Measurements from ENCODE around the gene OPCML.

Gene OPCML

DNA sequence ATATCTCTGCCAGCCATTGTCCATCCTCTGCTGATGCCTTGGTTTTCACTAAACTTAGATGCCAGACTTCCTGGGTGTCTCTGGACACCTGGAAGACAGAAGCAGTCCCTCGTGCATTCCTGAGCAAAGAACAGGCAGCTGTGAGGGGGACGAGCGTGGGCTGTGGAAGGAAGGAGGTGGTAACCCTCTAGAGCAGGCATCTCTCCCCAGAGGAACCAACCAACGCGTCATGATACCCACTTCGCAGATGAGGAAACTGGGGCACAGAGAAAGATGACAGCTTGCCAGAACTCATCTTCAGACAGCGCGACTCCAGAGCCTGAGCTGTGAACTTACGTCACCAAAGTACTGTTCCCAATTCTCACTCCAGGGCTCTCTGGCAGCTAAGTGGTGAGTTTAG, 123.4 kb downstream of the OPCML start:
- no peak for DNase-seq (ENCODE audit: low spot score)

DNA sequence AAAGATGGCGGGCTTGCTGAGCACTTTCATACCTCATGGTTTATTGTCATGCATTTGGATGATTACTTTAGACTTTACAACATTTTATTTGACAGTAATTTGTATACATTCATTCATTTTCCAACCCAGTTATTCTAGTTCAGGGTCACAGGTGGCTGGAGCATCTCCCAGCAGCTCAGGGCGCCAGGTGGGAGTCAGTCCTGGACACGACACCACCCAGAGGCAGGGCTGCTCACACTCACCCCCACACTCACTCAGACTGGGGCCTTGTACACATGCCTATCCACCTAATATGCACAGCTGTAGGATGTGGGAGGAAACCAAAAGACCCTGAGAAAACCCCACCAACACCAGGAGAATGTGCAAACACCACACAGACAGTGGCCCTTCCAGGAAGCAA, 123.9 kb downstream of the OPCML start:
- DNase-seq (ENCODE audit: low spot score), result no peak

DNA sequence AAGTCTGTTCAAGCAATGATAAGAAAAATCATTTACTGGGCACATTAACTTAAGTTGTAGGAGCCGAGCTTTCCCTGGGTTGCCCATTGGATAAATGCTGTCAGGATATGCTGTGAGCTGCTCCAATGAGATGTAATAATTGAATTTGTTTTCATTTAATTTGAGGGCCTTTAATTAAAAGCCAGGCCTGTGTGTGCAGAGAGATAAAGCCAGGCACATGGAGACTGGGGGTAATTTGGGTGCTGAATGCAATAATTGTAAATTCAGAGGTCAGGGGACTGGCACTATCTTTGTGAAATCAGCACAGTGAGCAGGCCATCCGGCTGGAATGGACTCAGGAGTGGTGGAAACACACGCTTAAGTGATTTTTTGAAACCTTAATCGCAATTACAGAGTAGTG, 125.8 kb downstream of the OPCML start:
- DNase-seq (ENCODE audit: low spot score), result no peak

DNA sequence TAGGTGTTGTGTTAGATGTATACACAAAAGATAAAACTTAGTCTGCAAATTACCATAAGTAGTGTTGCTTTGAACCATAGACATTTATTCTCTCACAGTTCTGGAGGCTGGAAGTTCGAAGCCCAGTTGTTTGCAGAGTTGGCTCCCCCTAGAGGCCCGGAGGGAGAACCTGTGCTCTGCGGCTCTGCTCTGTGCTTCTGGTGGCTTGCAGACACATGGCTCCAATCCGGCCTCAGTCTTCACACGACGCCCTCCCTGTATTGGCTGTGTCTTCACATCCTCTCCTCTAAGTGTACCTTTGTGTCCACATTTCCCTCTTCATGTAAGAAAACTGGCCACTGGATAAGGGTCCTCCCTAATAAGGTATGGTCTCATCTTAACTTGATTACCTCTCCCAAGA, 128.4 kb downstream of the OPCML start:
- no peak for DNase-seq (ENCODE audit: low spot score)

DNA sequence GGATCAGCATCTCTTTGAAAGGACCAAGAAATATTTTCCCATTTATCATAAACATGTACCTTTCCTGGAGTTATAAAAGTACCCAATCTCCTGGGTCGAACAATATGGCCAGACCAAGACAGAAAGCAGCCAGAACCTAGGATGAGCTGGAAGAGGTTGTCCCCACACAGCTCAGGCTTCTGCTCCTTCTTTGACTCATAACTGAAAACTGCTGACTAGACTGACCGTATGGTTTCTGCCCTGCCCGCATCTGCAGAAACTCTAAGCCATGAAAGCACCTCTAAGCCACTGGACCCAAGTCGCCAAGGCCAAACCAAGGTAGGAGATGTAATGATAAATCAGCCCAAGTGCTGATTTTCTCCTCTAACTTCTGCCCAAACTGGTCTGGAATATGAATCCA, 129.8 kb downstream of the OPCML start:
- no peak for DNase-seq (ENCODE audit: low spot score)

DNA sequence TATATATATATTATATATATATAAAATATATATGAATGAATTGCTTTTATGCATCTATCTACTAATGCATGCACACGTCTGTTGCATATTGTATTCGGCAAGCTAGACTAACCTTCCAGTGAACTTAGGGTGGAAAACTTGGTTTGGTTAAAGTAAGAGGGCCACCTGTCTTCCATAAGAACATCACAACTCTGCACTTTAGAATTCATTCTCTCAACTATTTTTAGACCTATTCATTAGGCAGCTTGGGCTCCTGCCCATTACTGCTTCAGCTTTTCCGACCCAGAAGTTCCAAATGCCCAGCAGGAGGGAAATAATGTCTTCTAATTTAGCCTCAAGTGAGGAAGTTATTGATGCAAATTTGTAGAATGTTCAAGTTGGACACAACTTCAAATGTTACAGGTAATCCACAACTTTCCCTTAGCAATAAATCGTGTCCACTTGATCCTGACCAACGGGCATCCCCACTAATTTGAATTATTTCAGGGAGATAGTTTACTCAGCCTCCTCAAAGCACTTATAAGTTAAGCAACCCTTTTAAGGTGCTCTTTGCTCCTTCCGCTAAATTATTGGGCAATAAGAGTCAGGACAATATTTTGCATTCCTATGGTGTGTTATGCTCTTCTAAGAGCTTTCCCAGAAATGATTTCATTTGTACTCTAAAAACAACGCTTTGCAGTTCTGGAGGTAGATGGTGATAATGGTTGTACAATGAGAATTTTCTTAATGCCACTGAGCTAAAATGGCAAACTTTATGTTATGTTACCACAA, 132.3 kb downstream of the OPCML start:
- no peak for DNase-seq (ENCODE audit: low spot score)

DNA sequence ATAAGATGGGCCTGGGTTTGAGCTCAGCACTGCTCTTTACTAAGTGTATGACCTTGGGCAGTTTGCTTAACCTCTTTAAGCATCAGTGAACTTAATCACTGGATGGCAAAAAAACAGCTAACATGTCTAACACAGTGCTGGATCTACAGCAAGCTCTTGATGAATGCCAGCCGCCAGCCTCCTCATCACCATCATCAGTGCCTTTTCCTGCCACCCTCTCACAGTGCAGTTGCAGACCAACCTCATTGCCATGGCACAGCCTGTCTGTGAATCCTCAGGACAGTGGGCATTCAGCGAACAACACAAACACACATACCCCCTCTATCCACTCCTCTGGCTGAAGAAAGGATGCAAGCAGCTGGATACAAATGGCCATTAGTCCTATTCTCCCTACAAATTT, 133.0 kb downstream of the OPCML start:
- no peak for DNase-seq (ENCODE audit: low spot score)

DNA sequence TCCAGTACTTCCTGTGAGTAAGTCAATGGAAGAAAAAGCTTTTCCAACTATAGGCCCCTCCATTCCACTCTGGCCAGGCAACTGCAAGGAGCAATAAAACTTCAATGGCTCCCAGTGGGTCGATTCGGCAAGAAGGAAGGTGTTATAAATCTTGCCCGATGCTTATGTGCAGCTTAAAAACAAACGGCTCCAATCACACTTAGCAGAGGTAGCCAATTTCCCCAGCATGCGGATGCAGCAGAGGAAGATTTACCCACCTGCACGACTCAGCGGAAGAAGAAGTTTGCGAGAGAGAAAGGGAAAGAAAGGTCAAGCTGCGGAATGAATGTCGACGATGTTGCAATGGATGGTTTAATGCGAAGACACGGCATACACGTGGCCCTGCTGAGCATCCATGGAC, 141.5 kb downstream of the OPCML start:
- DNase-seq (ENCODE audit: low spot score), result no peak

DNA sequence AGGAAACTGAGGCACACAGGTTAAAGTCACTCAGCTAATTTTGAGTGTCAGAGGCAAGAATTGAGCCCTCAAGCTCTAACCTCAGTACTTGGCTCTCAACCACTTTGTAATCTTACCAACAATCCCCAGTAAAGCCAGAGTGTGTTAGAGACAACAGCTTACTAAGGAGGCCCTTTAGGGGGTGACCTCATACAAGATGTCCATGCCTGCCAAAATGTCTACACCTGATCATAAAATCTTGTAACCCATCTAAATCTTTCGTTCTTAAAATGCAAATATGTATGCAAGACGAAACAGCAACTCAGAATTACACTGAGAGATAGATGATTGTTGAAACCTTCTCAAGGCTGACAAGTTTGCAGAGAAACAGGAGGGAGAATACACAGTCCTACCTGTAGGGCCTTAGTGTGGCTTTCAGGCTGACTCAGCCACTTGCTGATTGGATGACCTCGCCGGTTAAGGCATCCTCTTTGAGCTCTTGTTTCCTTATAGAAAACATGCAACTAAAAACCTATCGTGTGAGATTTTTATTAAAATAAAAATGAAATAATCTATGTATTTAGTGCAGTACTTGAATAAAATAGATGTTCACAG, 143.2 kb downstream of the OPCML start:
- no peak for DNase-seq (ENCODE audit: low spot score)

DNA sequence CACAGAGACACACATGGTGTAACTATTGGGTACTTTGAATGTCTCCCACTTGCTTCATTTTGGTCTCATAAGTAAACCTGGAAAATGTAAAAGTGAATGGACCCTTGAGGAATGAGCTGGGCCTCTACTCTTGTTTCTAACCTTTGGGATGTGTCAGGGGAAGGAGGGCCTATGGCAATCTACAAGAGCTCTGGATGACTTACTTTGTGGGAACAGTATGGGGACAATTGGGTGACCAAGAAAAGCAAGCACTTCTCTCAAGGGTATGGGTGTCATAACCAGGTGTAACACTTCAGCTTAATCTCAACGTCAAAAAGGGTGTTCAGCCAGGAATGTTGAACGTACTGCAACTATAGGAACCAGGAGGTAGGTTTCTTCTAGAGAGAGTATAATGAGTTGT, 144.0 kb downstream of the OPCML start:
- DNase-seq (ENCODE audit: low spot score), result no peak

DNA sequence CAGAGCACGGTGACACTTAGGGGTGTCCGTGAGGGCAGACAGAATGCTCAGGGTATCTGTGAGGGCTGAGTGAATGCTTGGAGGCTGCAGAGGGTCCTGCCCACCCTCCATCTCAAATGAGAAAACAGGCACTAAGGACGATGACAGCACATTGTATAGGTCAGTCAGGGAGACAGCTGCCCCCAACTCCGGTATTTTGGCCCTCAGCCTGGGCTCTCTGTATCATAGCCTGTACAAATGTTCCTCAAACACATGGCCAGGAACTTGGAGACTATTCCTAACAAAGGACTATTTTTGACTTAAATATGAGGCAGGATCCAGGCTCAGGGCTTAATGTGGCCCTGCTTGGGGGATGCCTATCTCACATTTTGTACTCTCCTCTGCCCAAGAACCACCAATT, 145.4 kb downstream of the OPCML start:
- no peak for DNase-seq (ENCODE audit: low spot score)

DNA sequence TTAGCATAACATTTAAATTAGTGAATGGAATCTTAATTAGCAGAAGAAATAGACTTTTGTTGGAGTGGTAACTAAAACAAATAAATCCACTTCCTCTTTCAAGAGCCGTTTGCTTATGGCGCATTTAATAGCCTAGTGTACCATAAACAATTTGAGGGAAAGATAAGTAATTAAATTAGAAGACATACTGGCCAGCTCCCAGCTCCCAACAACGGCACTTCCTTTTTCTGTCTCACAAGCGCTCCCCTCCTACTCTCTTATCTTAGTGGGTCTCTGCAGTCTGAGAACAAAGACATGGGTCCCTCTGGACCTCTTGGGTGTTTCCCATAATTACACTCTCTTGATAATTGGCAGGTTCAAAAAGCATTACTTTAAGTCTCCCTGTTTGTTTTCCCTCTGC, 146.0 kb downstream of the OPCML start:
- no peak for DNase-seq (ENCODE audit: low spot score)

DNA sequence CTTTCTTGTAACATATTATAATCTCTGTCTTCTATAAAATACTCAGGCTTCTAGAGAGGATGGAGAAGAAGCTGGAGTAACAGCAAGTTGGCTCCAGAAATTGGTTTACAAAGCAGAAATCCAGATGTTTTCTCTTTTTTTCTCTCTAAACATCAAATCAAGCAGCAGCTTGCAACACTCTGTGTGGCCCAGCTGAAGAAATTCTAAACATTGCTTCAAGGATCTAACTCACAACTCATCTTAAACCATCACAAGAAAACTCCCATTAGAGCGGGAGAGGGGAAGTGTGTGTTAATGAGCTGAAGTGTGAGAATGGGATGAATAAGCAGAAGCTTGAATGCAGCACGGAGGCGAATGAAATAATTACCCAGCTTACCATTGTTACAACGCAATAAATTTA, 146.5 kb downstream of the OPCML start:
- no peak for DNase-seq (ENCODE audit: low spot score)

DNA sequence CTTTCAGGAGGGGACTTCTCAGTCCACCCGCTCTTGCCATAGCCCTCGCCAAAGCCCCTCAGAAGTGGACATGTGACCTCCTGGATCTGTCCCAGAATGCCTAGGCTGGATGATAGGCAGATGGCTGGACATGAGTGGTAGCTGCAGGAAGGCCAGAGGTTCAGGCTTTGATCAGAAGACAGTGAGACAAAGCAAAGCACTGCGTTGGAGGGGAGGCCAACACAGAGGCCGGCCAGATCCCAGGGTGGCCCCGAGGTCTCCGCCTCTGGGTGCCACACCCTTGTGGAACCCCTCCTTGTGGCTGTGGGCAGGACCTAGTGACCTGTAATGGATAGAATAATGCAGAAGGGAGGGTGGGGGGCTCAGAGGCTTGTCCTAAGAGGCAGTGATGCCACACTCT, 147.6 kb downstream of the OPCML start:
- DNase-seq (ENCODE audit: low spot score), result no peak

DNA sequence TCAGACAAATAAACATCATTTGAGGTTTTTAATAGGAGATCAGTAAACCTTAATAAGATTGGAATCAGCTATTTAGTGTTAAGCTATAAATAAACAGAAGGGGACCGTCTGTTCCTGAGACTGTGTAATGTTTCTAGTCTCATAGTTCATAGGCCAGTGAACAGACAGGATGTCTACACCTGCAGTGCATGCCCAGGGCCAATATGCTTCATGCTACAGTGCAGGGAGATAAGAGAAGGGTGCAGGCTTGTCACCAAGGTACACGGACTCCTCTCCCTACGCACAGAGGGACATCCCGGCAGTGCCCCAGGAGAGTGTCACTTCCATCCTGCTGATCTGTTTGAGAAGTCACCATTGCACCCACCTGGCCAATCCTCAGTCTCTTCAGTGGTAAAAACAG, 148.6 kb downstream of the OPCML start:
- no peak for DNase-seq (ENCODE audit: low spot score)

DNA sequence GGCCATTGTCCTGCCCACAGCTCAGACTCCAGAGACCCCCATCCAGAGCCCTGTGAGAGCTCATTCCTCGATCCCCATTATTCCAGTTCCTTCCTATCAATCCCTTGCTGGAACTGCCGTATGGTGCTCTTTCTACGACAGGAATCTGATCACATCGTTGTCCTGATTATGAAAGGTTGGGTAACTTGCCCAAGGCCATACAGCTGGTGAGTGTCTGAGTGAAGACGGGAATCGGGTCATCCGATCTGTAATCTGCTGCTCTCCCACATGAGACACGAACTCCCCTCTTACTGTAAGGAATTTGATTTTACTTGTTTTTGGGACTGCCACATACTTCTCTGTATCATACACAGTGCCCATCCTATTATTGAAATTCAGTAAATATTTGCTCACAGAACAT, 149.1 kb downstream of the OPCML start:
- no peak for DNase-seq (ENCODE audit: low spot score)

DNA sequence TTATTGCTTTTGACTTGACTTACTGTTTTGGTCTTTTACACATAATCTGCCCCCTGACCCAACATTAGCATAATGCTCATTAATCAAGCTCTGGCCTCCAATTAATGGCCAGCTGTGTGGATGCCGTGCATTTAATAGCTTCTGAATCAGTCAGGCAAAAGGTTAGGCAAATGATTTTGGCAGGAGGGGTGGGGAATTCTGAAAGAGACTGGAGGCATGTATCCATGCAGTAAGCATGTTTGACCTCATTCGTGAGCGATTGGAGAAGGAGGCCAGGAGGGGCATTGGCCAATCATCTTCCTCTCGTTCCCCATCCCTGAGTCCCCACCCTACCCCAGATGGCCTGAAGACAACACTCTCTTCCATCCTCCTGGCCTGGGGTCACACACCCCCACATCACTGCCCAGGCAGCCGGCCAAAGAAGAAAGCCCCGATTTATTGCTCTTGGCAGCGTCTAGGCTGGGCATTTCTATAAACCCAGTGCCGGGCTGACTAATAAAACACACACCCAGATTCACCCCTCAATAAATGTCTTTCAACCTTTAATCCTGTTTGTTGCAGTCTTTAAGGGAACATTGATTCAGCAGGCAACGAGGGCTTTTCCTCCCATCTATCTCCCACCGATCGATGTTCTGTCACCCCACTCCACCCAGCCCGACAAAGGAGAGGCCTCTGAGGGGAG, 150.0 kb downstream of the OPCML start:
- DNase-seq (ENCODE audit: low spot score), result no peak

DNA sequence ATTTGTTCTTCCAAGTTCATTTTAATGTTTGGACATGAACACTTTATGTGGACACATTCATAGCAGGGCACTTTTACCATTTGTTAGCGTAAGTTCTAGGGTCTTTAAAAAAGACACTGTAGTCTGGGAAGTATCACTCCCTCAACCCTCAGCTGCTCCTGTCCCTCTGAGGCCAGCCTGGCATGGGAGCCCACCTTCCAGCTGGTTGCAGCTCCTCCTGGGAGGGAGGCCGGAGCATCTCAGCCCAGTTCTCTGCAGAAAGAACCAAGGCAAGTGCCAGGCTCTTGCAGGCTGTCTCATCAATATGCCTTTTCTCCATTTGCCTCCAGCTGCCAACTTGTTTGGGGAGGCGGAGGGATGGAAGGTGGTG, 150.6 kb downstream of the OPCML start:
- no peak for DNase-seq (ENCODE audit: low spot score)

DNA sequence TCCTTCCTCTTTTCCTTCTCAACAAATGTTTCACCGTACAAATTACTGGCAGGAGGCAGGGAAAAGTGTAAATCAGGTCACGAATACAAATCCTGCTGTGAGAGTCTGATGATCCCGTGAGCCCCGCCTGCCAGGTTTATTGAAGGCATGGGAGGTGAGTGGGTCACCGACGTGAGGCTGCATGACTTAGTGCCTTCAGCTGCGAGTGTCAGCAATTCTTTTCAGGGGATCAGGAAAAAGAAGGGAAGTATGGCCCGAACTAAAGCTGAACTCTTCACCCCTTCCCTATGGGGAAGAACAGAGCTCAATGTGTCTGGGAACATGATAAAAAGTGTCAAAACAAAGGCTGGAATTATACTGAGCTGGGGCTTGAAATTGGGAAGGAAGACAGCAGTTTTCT, 166.2 kb downstream of the OPCML start:
- DNase-seq (ENCODE audit: low spot score), result no peak

DNA sequence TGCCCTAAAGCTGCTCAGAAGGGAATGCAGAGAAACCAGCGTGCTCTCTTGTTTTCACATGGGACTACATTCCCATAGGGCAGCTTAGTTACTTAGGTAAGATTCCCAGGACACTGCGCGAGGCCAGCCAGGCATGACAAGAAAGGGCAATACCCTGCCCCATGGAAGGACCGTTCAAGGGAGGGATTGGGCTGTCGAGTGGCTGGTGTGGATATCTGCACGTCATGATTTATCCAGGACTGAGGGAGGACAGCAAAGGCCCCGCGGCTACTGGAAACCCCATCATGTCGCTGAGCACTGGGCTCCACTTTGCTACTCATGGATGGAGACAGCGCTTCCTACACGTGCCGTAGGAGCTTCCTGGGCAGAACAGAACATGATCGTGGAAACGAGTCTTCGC, 169.4 kb downstream of the OPCML start:
- DNase-seq (ENCODE audit: low spot score), result no peak

DNA sequence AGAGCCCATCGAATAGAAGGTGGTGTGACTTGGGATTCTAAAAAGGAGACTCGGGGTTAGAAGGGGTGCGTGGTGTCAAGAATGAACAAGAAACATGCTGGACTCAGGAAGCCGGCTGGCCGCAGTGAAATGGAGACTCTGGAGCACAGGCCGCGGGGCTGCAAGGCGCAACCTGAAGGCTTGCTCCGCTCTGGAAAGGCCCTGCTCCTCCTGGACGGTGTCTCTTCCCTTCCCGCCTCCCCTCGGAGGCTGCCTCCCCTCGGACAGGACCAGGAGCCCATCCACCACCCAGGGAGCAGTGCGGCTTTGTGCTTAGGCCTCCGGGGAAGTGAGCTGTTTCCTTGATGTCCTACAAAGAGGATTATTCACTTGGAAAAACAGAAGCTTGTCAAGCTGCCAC, 170.1 kb downstream of the OPCML start:
- DNase-seq (ENCODE audit: low spot score), result no peak

DNA sequence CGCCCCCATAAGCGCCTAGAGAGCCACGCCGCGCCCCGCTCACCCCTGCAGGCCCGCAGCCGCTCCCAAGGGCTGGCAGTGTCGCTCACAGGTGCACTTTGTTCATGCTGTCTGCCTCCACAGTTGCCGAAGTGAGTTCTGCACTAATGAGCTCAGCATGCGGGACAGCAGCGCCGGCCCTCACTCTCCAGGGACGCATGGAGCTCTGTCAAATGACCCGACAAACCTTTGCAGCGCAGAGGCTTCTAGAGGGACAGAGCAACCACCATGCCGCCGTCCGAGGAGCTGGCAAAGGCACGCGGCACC, 170.7 kb downstream of the OPCML start:
- DNase-seq (ENCODE audit: low spot score), result no peak

DNA sequence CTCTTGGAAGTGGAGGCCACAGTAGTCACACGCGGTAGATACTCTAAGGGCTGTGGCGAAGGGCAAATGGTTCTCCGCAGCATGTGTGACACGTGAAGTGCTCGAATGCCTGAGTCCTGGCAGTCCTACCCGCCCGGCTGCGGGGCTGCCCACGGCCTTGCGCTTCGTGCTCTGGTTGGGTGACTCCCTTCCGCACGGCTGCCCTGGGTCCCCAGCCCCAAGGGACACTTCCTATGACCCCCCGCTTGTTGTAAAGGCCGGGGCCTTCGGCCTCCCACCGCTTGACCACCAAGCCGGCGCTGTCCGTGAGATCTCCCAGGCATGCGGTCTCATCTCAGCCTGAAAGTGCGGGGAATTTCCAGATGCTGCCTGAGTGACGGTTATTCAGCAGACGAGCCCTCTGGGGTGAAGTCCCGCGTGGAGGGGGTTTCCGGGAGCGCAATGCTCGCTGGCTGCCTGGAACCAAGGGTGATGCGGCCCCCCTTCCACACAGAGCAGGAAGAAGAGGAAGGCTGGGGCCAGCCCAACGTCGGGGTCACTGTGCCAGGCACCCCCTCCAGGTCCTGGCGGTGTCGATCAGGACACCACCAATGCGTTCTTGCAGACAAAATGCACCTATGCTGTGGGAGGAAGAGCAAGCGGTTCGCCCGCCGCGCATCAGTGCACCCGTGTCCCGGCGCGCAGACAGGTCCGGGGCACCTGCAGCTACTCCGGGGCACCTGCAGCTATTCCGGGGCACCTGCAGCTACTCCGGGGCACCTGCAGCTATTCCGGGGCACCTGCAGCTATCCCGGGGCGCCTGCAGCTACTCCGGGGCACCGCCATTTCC, 171.2 kb downstream of the OPCML start:
- no peak for DNase-seq (ENCODE audit: low spot score)

Data from HuH-7 (cell line).